NT2/D1 (cell line): ENCODE data around the gene SMDT1.

Source experiments
- YY1 ChIP-seq: IDR thresholded peaks from 2 replicates; pipeline ENCODE4 v1.6.1; 2011; ENCODE audit not compliant: insufficient read length, insufficient read depth
- ZNF274 ChIP-seq: IDR thresholded peaks from 2 replicates; pipeline ENCODE4 v1.6.1; 2011; ENCODE audit warnings: mild to moderate bottlenecking, low read depth, low read length

DNA sequence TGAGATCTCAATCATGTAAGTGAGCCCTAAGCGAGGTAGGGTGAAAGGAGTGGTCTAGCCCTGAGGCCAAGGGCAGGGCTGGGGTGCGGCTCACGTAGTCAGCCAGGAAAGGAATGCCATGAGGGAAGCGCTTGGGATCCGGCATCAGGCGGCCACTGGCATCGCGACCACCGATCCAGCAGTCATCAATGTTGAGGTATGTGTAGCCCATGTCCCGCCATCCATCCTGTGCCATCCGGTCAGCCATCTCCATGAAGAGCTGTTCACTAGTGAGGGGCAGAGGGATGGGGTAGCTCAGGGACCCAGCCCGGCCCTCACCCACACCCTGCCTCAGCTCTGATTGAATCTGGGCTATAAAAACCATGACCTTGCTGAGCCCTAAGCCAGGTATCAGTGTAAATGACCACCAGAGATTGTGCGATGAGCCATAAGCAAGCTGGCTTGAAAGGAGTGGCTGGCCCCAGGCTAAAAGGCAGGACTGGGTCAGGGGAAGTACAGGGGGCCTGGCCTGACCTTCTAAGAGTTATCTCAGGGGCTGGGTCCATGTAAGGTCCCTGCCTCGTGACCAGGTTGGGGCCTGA is 11.7 kb upstream of the SMDT1 start:
- TF ChIP-seq YY1 (no peak), ZNF274 (no peak)
